Activated T-cell treated with anti-CD3 and anti-CD28 coated beads for 4 hours (primary cell): ENCODE measurements around the gene DDX52.
"Not testable (repeated sequence)": the region's sequence is repeated elsewhere in the genome, so short reads cannot be mapped to it uniquely, and the experiment has no call there.

Experiments
- DNase-seq: peaks from one replicate; pipeline ENCODE4 v3.0.0-alpha.2; 2020

DDX52 gene

GRCh38 chr17:37648555-37648954, 5.3 kb upstream of the DDX52 start:
- DNase-seq = no peak

DNA sequence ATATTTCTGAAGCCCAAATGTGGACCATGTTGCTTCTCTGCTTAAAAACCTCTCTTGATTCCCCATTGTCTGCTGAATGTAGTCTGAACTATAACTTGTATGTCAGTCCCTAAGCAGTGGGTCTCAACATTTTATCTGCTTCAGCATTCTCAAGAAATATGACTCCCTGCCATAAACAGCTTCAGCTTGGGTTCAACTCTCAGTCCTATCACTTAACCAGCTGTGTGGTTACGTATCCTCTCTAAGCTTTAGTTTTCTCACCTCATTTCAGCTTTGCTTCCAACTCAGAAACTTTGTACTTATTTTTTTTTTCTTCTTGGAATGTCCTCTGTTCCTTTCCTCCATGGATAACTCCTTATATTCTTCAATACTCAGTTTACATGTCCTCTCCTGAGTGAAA, 4.6 kb upstream of the DDX52 start:
- no peak for DNase-seq

- DNase-seq = no peak
Measured at GRCh38 chr17:37643869-37644268, 623 bp upstream of the DDX52 start.

GRCh38 chr17:37642681-37643080, 565 bp downstream of the DDX52 start:
- DNase-seq = no peak

GRCh38 chr17:37640015-37640414, 3.2 kb downstream of the DDX52 start:
- DNase-seq = no peak

DNA sequence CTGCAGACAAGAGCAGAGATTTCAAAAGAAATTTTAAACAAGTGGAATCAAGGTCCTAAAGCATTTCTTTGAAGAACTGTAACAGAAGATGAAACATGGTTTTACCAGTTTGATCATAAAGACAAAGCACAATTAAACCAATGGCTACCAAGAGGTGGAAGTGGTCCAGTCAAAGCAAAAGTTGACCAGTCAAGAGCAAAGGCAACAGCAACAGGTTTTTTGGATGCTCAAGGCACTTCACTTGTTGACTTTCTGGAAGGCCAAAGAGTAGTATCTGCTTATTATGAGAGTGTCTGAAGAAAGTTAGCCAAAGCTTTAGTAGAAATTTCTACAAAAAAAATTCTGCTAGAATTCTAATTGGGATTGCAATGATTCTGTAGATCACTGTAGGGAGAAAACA, 5.3 kb downstream of the DDX52 start:
- DNase-seq = no peak

DNA sequence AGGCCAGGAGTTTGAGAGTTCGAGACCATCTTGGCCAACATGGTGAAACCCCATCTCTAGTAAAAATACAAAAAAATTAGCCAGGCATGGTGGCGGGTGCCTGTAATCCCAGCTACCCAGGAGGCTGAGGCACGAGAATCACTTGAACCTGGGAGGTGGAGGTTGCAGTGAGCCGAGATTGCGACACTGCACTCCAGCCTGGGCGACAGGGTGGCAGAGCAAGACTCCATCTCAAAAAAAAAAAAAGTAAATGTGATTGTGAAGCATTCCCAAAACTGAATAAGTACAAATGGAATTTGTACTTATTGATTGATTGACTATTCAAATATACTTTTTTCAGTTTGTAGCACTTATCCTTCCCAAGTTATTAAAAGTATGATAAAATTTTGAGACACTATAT, 26.8 kb downstream of the DDX52 start:
- DNase-seq = not testable (repeated sequence)

- DNase-seq = no peak
Measured at GRCh38 chr17:37614823-37615222, 28.4 kb downstream of the DDX52 start.

DNA sequence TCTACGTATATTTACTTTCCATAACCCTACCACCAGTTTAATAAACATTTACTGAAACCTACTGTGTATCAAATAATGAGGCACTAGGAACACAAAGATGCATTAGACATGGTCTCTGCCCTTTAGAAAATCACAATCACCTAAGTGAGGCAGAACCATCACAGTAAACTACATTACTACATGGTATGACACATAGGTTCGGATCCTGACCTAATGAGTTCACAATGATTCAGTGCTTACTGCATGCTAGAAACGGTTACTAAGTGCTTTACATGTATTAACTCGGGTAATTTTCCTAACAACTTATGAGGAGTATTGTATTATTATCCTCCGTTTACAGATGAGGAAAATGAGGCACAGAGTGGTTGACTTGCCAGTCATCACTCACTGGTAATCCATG, 28.9 kb downstream of the DDX52 start:
- DNase-seq = no peak

- DNase-seq = no peak
Measured at GRCh38 chr17:37610971-37611370, 32.3 kb downstream of the DDX52 start.

DNA sequence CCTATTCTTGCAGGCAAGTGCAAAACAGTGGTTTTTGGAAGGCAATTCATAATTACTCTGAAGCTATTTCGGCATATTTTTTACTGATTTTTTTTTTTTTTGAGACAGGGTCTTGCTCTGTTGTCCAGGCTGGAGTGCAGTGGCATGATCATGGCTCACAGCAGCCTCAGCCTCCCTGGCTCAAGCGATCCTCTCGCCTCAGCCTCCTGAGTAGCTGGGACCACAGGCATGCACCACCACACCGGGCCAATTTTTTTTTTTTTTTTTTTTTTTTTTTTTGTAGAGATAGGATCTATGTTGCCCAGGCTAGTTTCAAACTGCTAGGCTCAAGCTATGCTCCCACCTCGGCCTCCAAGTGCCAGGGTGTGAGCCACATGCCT, 33.2 kb downstream of the DDX52 start:
- DNase-seq = not testable (repeated sequence)

GRCh38 chr17:37609170-37610040, 33.8 kb downstream of the DDX52 start, which contains the start of gene SYNRG:
Gene SYNRG, minus strand, starts transcription at chr17:37609418. Its CDS starts 63 bp downstream, at chr17:37609355.
- peak; percentile 91 for DNase-seq

- DNase-seq = no peak
Measured at GRCh38 chr17:37608351-37609169, 34.7 kb downstream of the DDX52 start.

GRCh38 chr17:37607637-37608331, 35.5 kb downstream of the DDX52 start:
- DNase-seq = no peak

DNA sequence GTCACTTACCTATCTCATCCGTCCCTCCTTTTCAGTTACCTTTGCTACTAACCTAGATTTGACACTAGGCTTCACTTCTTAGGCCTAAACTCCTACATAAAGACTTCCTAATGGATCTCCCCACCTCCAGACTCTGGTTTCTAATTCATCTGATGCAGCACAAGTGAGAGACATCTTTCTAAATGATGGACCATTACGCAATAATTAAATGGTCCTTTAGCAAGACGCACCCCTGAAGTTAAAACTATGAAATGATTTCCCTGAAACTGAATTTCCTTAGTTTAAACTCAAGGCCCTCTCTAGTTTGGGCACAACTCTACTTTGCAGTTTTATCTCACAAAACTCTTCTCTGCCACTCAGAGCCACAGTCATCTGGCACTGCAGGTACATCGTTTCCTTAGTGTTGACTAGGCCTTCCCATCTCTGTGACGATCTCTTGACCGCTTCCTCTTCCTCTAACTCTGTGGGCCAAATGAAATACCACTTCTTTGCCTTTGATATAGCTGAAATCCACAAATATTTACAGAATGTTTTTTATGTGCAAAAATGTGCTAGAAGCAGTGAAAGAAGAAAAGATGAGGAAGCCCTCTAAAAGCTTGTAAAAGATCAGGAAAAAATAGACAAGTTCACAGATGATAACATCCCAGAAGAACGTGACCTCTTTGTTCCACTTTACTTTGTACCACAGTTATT, 37.3 kb downstream of the DDX52 start:
- no peak for DNase-seq

DNA sequence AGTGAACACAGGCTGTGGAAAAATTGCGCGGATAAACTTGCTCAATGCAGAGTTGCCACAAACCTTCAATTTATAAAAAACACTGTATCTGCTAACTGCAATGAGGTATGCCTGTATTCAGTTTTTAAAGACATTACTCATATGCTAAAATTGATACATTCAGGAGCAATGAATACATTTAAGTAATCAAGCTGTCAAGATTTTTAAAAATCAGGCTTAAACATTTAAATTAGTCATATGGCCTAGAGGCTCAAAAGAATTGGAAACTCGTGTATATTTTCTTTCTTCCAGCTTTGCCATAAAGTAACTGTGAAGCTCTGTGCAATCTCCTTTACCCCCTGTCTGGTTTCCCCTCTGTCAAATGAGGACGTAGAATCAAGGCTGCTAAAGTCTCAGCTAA, 38.2 kb downstream of the DDX52 start:
- no peak for DNase-seq

- no peak for DNase-seq
Measured at GRCh38 chr17:37604556-37604955, 38.7 kb downstream of the DDX52 start.

- no peak for DNase-seq
Measured at GRCh38 chr17:37598145-37598544, 45.1 kb downstream of the DDX52 start.

DNA sequence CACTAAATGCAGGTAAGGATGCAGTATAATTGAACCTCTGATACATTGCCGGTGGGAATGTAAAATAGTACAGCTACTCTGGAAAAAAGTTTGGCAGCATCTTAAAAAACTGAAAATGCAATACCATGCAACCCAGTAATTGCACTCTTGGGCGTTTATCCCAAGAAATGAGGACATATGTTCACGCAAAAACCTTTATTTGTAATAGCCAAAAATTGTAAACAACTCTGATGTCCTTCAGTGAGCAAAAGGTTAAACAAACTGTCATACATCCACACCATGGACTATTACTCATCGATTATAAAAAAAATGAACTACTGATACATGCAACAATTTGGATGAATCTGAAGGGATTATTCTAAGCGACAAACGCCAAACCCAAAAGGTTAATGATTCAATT, 51.0 kb downstream of the DDX52 start:
- no peak for DNase-seq

- no peak for DNase-seq
Measured at GRCh38 chr17:37585066-37585465, 58.2 kb downstream of the DDX52 start.

DNA sequence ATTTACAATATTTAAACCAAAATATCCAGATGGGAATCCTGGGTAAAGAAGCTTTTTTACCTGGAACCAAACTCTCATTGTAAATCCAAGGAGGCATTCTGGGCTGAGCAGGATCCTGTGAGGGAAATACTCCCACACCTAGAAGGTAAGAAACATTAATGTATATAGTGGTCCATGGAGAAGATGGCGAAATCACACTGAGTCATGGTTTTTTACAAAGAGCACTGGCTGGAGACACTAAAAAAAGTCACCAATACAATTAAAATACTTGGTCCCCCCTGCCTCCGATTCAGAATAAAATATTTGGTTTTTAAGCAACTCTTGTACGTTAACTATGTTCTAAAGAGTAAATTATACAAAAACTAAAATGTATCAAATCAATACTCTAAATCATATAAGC, 67.0 kb downstream of the DDX52 start:
- no peak for DNase-seq

DNA sequence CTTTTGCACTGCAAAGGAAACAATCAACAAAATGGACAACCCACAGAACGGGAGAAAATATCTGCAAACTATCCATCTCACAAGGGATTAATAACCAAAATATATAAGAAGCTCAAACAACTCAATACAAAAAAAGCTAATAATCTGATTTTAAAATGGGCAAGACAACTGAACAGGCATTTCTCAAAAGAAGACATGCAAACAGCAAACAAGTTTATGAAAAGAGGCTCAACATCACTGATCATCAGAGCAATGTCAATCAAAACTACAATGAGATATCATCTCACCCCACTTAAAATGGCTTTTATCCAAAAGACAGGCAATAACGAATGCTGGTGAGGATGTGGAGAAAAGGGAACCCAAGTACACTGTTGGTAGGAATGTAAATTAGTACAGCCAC, 68.8 kb downstream of the DDX52 start:
- DNase-seq = no peak

DNA sequence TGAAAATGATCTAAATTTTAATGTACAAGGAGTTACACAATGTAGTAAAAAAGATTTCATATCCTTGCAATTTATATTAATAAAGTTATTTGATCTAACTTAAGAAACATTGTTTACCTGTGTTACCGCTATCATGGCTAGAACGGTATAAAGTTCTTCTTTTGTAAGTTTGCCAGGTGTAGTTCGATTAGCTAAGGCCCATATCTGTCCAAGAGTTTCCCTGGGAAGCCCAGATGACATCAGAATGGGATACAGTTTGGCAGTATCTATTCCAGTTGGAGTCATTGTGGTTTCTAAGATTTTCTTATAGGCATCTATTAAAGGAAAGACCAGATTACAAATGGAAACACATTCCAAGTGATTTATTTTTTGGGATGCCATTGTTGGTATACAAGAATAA, 71.6 kb downstream of the DDX52 start:
- DNase-seq = no peak
